ENCODE data around the gene XCL1. TPM values are rescaled to one million over a fixed set of nuclear protein-coding genes. Genes with fewer than 3 reads are reported as not detected.

The XCL1 gene
- total RNA-seq, 1 donor from 2014 or later: not detected

DNA sequence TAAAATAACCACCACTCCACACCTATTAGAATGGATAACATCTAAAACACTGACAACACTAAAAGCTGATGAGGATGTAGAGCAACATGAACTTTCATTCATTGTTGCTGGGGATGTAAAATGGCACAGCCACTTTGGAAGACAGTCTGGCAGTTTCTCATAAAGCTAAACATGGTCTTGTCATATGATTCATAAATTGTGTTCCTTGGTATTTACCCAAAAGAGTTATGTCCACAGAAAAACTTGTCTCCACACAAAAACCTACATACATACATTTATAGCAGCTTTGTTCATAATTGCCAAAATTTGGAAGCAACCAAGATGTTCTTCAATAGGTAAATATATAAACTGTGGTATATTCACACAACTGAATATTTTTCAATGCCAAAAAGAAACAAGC lies 16.0 kb upstream of the XCL1 start:
- Histone ChIP-seq H2AFZ (replicated peaks) (no peak overlapping the region), H3K4me3 (no peak overlapping the region), H3K9me3 (ENCODE audit: low read depth) (no peaks in the 10 kb centered on the region), H3K4me2 (no peak overlapping the region), H3K9ac (no peak overlapping the region), H3K79me2 (ENCODE audit: low read depth) (no peaks in the 10 kb centered on the region), H4K20me1 (ENCODE audit: low read depth) (no peaks in the 10 kb centered on the region), H3K4me1 (peaks cover 5% of the 10 kb centered on the region), H3K36me3 (no peaks in the 10 kb centered on the region), H3K27ac (no peak overlapping the region), H3K27me3 (no peaks in the 10 kb centered on the region), H3F3A (ENCODE audit: low read depth) (no peaks in the 10 kb centered on the region)
- Mint-ChIP-seq H3K27ac (no peak overlapping the region), H3K9me3 (no peaks in the 10 kb centered on the region), H3K4me3 (no peak overlapping the region), H3K36me3 (no peaks in the 10 kb centered on the region), H3K4me1 (no peaks in the 10 kb centered on the region), H3K27me3 (ENCODE audit: insufficient read depth, low read depth) (no peaks in the 10 kb centered on the region)
- TF ChIP-seq EZH2phosphoT487 (IDR thresholded peaks at IDR 0.05) (no peak), EZH2 (IDR thresholded peaks at IDR 0.05) (no peak)
- TF ChIP-seq, protein P1, sequence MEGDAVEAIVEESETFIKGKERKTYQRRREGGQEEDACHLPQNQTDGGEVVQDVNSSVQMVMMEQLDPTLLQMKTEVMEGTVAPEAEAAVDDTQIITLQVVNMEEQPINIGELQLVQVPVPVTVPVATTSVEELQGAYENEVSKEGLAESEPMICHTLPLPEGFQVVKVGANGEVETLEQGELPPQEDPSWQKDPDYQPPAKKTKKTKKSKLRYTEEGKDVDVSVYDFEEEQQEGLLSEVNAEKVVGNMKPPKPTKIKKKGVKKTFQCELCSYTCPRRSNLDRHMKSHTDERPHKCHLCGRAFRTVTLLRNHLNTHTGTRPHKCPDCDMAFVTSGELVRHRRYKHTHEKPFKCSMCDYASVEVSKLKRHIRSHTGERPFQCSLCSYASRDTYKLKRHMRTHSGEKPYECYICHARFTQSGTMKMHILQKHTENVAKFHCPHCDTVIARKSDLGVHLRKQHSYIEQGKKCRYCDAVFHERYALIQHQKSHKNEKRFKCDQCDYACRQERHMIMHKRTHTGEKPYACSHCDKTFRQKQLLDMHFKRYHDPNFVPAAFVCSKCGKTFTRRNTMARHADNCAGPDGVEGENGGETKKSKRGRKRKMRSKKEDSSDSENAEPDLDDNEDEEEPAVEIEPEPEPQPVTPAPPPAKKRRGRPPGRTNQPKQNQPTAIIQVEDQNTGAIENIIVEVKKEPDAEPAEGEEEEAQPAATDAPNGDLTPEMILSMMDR (IDR thresholded peaks at IDR 0.05): no peak
- no peak for DNase-seq (ENCODE audit: low spot score)

DNA sequence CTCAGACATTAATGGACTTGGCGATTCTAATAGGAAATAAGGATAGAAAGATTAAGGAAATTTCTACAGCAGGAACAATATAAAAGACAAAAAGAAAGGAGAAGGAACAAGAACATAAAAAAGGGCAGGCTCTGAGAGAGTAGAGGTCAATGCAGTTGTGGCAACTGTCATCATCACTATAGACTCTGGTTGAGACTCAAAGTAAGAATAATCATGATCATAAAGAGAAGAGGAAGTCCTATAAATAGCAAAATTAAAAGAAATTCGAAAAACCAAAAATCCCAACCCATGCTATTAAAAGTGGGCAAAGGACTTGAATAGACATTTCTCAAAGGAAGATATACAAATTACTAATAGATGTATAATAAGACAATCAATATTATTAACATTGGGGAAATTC lies 14.4 kb upstream of the XCL1 start:
- Histone ChIP-seq H4K20me1 (ENCODE audit: low read depth) (no peaks in the 10 kb centered on the region), H2AFZ (replicated peaks) (no peak overlapping the region), H3K4me2 (no peak overlapping the region), H3K27me3 (no peaks in the 10 kb centered on the region), H3K36me3 (no peaks in the 10 kb centered on the region), H3K79me2 (ENCODE audit: low read depth) (no peaks in the 10 kb centered on the region), H3K9me3 (ENCODE audit: low read depth) (no peaks in the 10 kb centered on the region), H3K27ac (no peak overlapping the region), H3K9ac (no peak overlapping the region), H3K4me1 (no peaks in the 10 kb centered on the region), H3K4me3 (no peak overlapping the region), H3F3A (ENCODE audit: low read depth) (no peaks in the 10 kb centered on the region)
- Mint-ChIP-seq H3K27ac (no peak overlapping the region), H3K4me1 (no peaks in the 10 kb centered on the region), H3K9me3 (no peaks in the 10 kb centered on the region), H3K36me3 (no peaks in the 10 kb centered on the region), H3K27me3 (ENCODE audit: insufficient read depth, low read depth) (no peaks in the 10 kb centered on the region), H3K4me3 (no peak overlapping the region)
- no peak for DNase-seq (ENCODE audit: low spot score)
- TF ChIP-seq EZH2 (IDR thresholded peaks at IDR 0.05) (no peak), EZH2phosphoT487 (IDR thresholded peaks at IDR 0.05) (no peak)
- TF ChIP-seq, protein P1 (IDR thresholded peaks at IDR 0.05): no peak

- TF ChIP-seq, protein P1 (IDR thresholded peaks at IDR 0.05): no peak
- no peak for TF ChIP-seq EZH2phosphoT487 (IDR thresholded peaks at IDR 0.05)
- TF ChIP-seq EZH2 (IDR thresholded peaks at IDR 0.05): no peak
- Histone ChIP-seq H3K4me2 (no peak overlapping the region), H3K27ac (no peak overlapping the region), H3F3A (ENCODE audit: low read depth) (no peaks in the 10 kb centered on the region), H3K79me2 (ENCODE audit: low read depth) (no peaks in the 10 kb centered on the region), H3K4me3 (no peak overlapping the region), H2AFZ (replicated peaks) (no peak overlapping the region), H4K20me1 (ENCODE audit: low read depth) (no peaks in the 10 kb centered on the region), H3K36me3 (no peaks in the 10 kb centered on the region), H3K9me3 (ENCODE audit: low read depth) (no peaks in the 10 kb centered on the region), H3K4me1 (no peaks in the 10 kb centered on the region), H3K27me3 (no peaks in the 10 kb centered on the region), H3K9ac (no peak overlapping the region)
- no peak overlapping the region for H3K27ac Mint-ChIP-seq
- no peaks in the 10 kb centered on the region for H3K36me3 Mint-ChIP-seq
- H3K4me1 Mint-ChIP-seq: no peaks in the 10 kb centered on the region
- H3K27me3 Mint-ChIP-seq (ENCODE audit: insufficient read depth, low read depth): no peaks in the 10 kb centered on the region
- H3K9me3 Mint-ChIP-seq: no peaks in the 10 kb centered on the region
- no peak overlapping the region for H3K4me3 Mint-ChIP-seq
- no peak for DNase-seq (ENCODE audit: low spot score)
These were observed 10.6 kb upstream of the XCL1 start for GRCh38 chr1:168565825-168566224.

All from neural progenitor cell (in vitro differentiated cells).